Fibroblast of pulmonary artery (primary cell): ENCODE measurements around the gene TMEM222.

Experiments
- DNase-seq: peaks from one replicate; pipeline ENCODE4 v3.0.0-alpha.2; 2010; ENCODE audit warnings: low read depth
- H3K4me3 ChIP-seq: replicated peaks from 2 replicates; pipeline ENCODE4 v1.5.1; 2011; ENCODE audit warnings: low read depth, mild to moderate bottlenecking, control low read depth, low read length, moderate library complexity
- CTCF ChIP-seq: IDR thresholded peaks from 2 replicates; pipeline ENCODE4 v1.5.1; 2011; ENCODE audit warnings: mild to moderate bottlenecking, control low read depth, low read length, inconsistent platforms; ENCODE audit errors: missing control alignments

The TMEM222 gene

GRCh38 chr1:27318596-27318995 lies 3.4 kb upstream of the TMEM222 start:
- no peak for TF ChIP-seq CTCF
- no peak overlapping the region for H3K4me3 ChIP-seq
- DNase-seq: no peak

- no peak for TF ChIP-seq CTCF
- peak overlapping the region; percentile 100 for H3K4me3 ChIP-seq
- no peak for DNase-seq
Observed at GRCh38 chr1:27322569-27323240, 742 bp downstream of the TMEM222 start.

GRCh38 chr1:27325286-27325685 lies 3.3 kb downstream of the TMEM222 start:
- no peak for DNase-seq
- no peak overlapping the region for H3K4me3 ChIP-seq
- TF ChIP-seq CTCF: no peak

- no peak for TF ChIP-seq CTCF
- no peak for DNase-seq
- no peak overlapping the region for H3K4me3 ChIP-seq
Observed at GRCh38 chr1:27327964-27328363, 6.0 kb downstream of the TMEM222 start.

GRCh38 chr1:27330786-27331185 lies 8.8 kb downstream of the TMEM222 start:
- no peak overlapping the region for H3K4me3 ChIP-seq
- no peak for TF ChIP-seq CTCF
- DNase-seq: no peak

- no peak overlapping the region for H3K4me3 ChIP-seq
- DNase-seq: no peak
- no peak for TF ChIP-seq CTCF
Observed at GRCh38 chr1:27331426-27331825, 9.5 kb downstream of the TMEM222 start.

- no peak for DNase-seq
- H3K4me3 ChIP-seq: no peak overlapping the region
- no peak for TF ChIP-seq CTCF
Observed at GRCh38 chr1:27331922-27332321, 10.0 kb downstream of the TMEM222 start.
